NCI-H1417 treated with DMSO at 0.1 percent for 48 hours (cell line): Measurements from ENCODE around the gene PFDN4.

Experiments used
- DNase-seq: peaks from one replicate; lab custom pipeline; 2025; lab: John Stamatoyannopoulos, UW

Gene PFDN4

GRCh38 chr20:54207743-54208547 is at the start of gene PFDN4:
PFDN4 (plus strand) TSS chr20:54208087; CDS start chr20:54208101, 14 bp downstream.
- DNase-seq, result peak; percentile 45

GRCh38 chr20:54158226-54158625 is 49.7 kb upstream of the PFDN4 start:
- DNase-seq, result no peak

- no peak for DNase-seq
These were observed 49.0 kb upstream of the PFDN4 start for GRCh38 chr20:54158856-54159418.

- DNase-seq, result no peak
These were observed 47.6 kb upstream of the PFDN4 start for GRCh38 chr20:54160065-54161007.

- DNase-seq, result no peak
These were observed 46.7 kb upstream of the PFDN4 start for GRCh38 chr20:54161008-54161820.

- DNase-seq, result no peak
These were observed 46.1 kb upstream of the PFDN4 start for GRCh38 chr20:54161821-54162149.

GRCh38 chr20:54162378-54163009 is 45.4 kb upstream of the PFDN4 start:
- DNase-seq, result no peak

GRCh38 chr20:54163402-54163801 is 44.5 kb upstream of the PFDN4 start:
- no peak for DNase-seq

GRCh38 chr20:54165014-54165413 is 42.9 kb upstream of the PFDN4 start:
- DNase-seq, result no peak

- DNase-seq, result no peak
These were observed 42.1 kb upstream of the PFDN4 start for GRCh38 chr20:54165803-54166202.

- DNase-seq, result no peak
These were observed 40.8 kb upstream of the PFDN4 start for GRCh38 chr20:54166987-54167662.

- no peak for DNase-seq
These were observed 39.7 kb upstream of the PFDN4 start for GRCh38 chr20:54167909-54168872.

GRCh38 chr20:54168961-54169862 is 38.7 kb upstream of the PFDN4 start:
- DNase-seq, result no peak

- DNase-seq, result no peak
These were observed 37.8 kb upstream of the PFDN4 start for GRCh38 chr20:54170026-54170471.

- no peak for DNase-seq
These were observed 36.9 kb upstream of the PFDN4 start for GRCh38 chr20:54170963-54171362.

GRCh38 chr20:54172532-54172855 is 35.4 kb upstream of the PFDN4 start:
- DNase-seq, result no peak

- no peak for DNase-seq
These were observed 34.8 kb upstream of the PFDN4 start for GRCh38 chr20:54172856-54173652.
